Tibial artery (tissue), 4 donors: ENCODE data around the gene MRTFB.

Experiments used
- DNase-seq, 2 donors: peaks; one replicate each; pipeline ENCODE4 v3.0.0-alpha.2; 2019
- H3K27ac ChIP-seq, 2 donors: fragments of 200-600 bp; sonication (generic) in 1 of 2; 1 replicate in 1 of 2; 2 replicates in 1 of 2; pipeline ENCODE4 v1.5.1; 2018 to 2019; ENCODE audit warnings: mild to moderate bottlenecking in 1 of 2
- H3K27me3 ChIP-seq, 2 donors: fragments of 200-600 bp; sonication (generic) in 1 of 2; one replicate each; pipeline versions ENCODE4 v1.5.1 to v1.6.0; 2016 to 2019
- H3K36me3 ChIP-seq, 3 donors: fragments of 200-600 bp; sonication (generic) in 2 of 3; one replicate each; pipeline ENCODE4 v1.5.1; 2016 to 2019; ENCODE audit warnings: mild to moderate bottlenecking in 2 of 3
- H3K4me1 ChIP-seq, 4 donors: fragments of 200-600 bp; sonication (generic) in 2 of 4; 1 replicate in 3 of 4; 2 replicates in 1 of 4; pipeline ENCODE4 v1.5.1; 2016 to 2019
- H3K4me3 ChIP-seq, 2 donors: fragments of 200-600 bp; sonication (generic) in 1 of 2; 1 replicate in 1 of 2; 2 replicates in 1 of 2; pipeline ENCODE4 v1.5.1; 2018 to 2019; ENCODE audit warnings: mild to moderate bottlenecking in 2 of 2
- H3K9me3 ChIP-seq, 3 donors: fragments of 200-600 bp; sonication (generic) in 1 of 3; one replicate each; pipeline ENCODE4 v1.5.1; 2016 to 2019
- intact Hi-C: fragments of 100-400 bp; cut with DNase I; formaldehyde crosslinking; loops from one replicate; pipeline ENCODE4 v1.15.0; 2023; ENCODE audit warnings: low total_unique reads
- TF ChIP-seq, protein P1 (sequence below), 2 experiments: fragments of 200-600 bp in 1 of 2; fragments of 450-650 bp in 1 of 2; IDR thresholded peaks; one replicate each; pipeline ENCODE4 v1.5.1; 2017 to 2019; ENCODE audit warnings: antibody characterized with exemption in 2 of 2, mild to moderate bottlenecking in 1 of 2, moderate library complexity in 1 of 2

MRTFB gene

DNA sequence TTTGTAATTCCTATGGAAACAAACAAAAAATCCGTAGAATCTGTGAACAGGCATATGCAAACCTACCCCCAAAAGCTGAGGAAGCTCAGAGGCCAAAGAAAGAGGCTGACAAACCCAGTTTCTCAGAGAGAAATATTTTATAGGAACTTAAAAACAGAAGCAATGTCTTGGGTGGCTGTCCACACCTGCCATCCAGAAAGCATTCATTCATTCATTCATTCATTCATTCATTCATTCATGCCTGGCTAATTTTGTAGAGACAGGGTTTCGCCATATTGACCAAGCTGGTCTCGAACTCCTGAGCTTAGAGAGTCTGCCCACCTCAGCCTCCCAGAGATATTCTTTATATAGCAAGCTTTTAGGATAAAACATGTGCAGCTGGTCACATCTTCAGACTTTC lies 154.3 kb downstream of the MRTFB start:
- no peaks in the 10 kb centered on the region for H3K4me1 ChIP-seq
- H3K4me3 ChIP-seq = no peak overlapping the region
- TF ChIP-seq, protein P1, sequence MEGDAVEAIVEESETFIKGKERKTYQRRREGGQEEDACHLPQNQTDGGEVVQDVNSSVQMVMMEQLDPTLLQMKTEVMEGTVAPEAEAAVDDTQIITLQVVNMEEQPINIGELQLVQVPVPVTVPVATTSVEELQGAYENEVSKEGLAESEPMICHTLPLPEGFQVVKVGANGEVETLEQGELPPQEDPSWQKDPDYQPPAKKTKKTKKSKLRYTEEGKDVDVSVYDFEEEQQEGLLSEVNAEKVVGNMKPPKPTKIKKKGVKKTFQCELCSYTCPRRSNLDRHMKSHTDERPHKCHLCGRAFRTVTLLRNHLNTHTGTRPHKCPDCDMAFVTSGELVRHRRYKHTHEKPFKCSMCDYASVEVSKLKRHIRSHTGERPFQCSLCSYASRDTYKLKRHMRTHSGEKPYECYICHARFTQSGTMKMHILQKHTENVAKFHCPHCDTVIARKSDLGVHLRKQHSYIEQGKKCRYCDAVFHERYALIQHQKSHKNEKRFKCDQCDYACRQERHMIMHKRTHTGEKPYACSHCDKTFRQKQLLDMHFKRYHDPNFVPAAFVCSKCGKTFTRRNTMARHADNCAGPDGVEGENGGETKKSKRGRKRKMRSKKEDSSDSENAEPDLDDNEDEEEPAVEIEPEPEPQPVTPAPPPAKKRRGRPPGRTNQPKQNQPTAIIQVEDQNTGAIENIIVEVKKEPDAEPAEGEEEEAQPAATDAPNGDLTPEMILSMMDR (IDR thresholded peaks at IDR 0.05) = no peak
- H3K36me3 ChIP-seq = peaks cover 23 to 49% (median 34%) of the 10 kb centered on the region in 3 donors
- DNase-seq = no peak
- H3K27me3 ChIP-seq = no peaks in the 10 kb centered on the region
- intact Hi-C loops = no loop called here
- no peaks in the 10 kb centered on the region for H3K9me3 ChIP-seq
- no peak overlapping the region for H3K27ac ChIP-seq

DNA sequence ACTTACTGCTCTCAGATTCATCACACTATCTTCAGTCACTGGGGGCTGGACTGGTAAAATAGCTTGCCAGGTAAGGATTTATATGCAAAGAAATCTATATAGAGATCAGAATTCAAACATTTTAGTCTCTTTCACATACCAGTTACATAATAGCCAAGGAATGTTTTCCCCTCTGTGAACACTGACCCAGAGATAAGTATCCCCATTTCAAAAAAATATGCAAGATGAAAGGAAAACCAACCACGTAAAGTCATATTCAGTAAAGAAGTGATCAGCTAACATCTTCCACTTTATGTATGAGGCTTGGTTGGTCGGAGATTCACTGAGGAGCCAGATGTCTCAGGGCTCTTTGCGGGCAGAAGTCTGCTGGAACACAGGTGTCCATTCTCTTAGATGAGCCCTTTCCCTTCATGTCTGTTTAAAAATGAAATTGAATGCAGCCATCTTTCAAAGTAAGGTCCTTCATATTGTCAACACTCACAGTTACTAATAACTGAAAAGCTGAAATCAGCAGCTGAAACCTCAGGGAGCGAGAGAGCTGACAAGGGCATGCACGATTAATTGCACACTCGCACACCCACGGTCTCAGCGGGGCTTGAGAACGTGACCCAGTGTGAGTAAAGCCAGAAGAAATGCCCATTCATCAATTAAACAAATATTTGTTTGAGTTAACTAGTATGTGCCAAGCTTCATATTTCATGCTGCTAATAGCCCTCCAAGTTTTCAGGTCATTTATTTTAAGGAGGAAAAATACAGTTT lies 161.2 kb downstream of the MRTFB start:
- Histone ChIP-seq H3K4me3 (no peak overlapping the region), H3K36me3 (peaks cover 20 to 48% (median 42%) of the 10 kb centered on the region in 3 donors), H3K4me1 (peaks cover 0 to 15% (median 8%) of the 10 kb centered on the region in 4 donors), H3K27ac (peak overlapping the region; percentile 26 to 44), H3K9me3 (no peaks in the 10 kb centered on the region), H3K27me3 (no peaks in the 10 kb centered on the region)
- TF ChIP-seq, protein P1 (IDR thresholded peaks at IDR 0.05) = no peak
- intact Hi-C loops = no loop called here
- no peak for DNase-seq

DNA sequence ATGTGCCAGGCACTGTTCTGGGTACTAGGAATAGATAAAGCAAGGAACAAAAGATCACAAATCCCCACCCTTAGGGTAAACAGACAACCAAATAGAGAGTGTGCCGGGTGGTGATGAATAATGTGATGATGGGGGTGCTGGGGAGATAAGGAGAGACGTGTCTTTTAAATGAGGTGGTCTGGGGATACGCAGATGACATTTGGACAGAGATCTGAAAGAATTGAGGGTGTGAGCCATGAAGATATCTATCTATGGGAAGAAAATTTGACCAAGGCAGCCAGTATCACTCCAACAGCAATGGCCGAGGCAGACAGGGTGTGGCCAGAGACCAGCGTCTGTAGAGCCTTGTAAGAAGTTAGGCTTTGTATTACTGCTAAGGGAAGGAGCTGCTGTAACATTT lies 165.3 kb downstream of the MRTFB start:
- no peak overlapping the region for H3K27ac ChIP-seq
- no peak overlapping the region for H3K4me3 ChIP-seq
- H3K4me1 ChIP-seq = peaks cover 0 to 36% (median 17%) of the 10 kb centered on the region in 4 donors
- DNase-seq = no peak
- no peaks in the 10 kb centered on the region for H3K9me3 ChIP-seq
- no peaks in the 10 kb centered on the region for H3K27me3 ChIP-seq
- peaks cover 20 to 61% (median 48%) of the 10 kb centered on the region in 3 donors for H3K36me3 ChIP-seq
- intact Hi-C loops = no loop called here
- TF ChIP-seq, protein P1 (IDR thresholded peaks at IDR 0.05) = no peak

DNA sequence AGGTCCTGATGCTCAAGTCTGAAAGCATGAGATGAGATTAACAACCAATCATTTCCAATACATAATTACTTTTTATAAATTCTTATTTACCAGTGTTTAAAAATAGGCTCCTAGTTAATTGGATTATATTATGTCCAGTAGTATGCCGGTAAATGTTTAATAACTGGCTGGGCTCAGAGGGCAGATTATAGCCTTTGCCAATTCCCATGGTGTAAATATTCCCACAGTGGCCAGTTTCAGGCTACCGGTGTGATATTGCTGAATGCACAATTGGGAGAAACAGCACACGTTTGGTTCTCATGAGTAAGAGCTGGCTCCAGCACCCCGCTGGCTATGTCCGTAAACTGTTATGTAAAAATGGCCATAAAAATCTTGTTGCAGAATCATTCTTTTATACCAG lies 167.6 kb downstream of the MRTFB start:
- no peaks in the 10 kb centered on the region for H3K9me3 ChIP-seq
- TF ChIP-seq, protein P1 (IDR thresholded peaks at IDR 0.05) = no peak
- H3K27ac ChIP-seq = no peak overlapping the region
- H3K4me3 ChIP-seq = no peak overlapping the region
- H3K4me1 ChIP-seq = peaks cover 0 to 33% (median 16%) of the 10 kb centered on the region in 4 donors
- no peaks in the 10 kb centered on the region for H3K27me3 ChIP-seq
- peaks cover 20 to 67% (median 48%) of the 10 kb centered on the region in 3 donors for H3K36me3 ChIP-seq
- intact Hi-C loops = no loop called here
- DNase-seq = no peak

DNA sequence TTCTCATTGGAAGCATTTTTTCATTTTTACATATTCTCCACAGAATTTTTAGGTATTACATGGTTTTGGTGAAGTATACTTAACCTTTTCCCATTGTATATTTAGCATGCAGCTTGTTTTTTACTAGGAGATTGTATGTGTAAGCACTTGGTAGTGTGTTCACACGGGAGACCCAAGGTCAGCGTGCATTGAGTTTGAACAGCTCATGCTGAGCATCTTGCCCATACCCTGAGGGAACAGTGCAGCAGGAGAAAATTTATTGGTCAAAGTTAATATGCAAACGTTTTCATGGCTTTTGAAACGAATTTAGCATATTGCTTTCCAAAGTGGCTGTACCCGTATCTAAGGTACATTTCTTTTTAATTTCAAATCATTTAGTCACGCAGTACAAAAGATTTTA lies 168.7 kb downstream of the MRTFB start:
- intact Hi-C loops = loop anchor here (10.0 kb wide), 2 partner anchors 55 to 315 kb away; partner anchors contain the start of gene ERCC4
- no peak for DNase-seq
- H3K36me3 ChIP-seq = peaks cover 13 to 59% (median 39%) of the 10 kb centered on the region in 3 donors

More for the DNA sequence above, 168.7 kb downstream of the MRTFB start:
- Histone ChIP-seq H3K27ac (peak overlapping the region; percentile 14 to 50), H3K9me3 (no peaks in the 10 kb centered on the region), H3K4me1 (peaks cover 0 to 33% (median 16%) of the 10 kb centered on the region in 4 donors), H3K4me3 (no peak overlapping the region), H3K27me3 (no peaks in the 10 kb centered on the region)
- TF ChIP-seq, protein P1 (IDR thresholded peaks at IDR 0.05) = no peak
